K562 (cell line): ENCODE measurements around the gene SALL3. TPM values are rescaled to one million over a fixed set of nuclear protein-coding genes. Genes with fewer than 3 reads are reported as not detected.

ENCODE experiments used
- ATAC-seq: fragments of 200-7000 bp; cut with Tn5 transposase; 3 replicates; pipeline ENCODE4 v1.9.1; 2020; ENCODE audit warnings: moderate library complexity
- BruUV-seq: library from RNA; stranded (reverse); fragments of 400-500 nt; replicated peaks from 2 replicates; lab custom pipeline; 2021; lab: Mats Ljungman, UMichigan
- CTCF ChIA-PET: fragments of 300-600 bp; formaldehyde crosslinking; extraction: SDS; loops from one replicate; lab custom pipeline; 2021; ENCODE audit warnings: low intra/inter-chr PET ratio; lab: Yijun Ruan, JAX
- POLR2A ChIA-PET: fragments of 300-600, 350-650 bp; sonication (Branson Sonifier 250); formaldehyde crosslinking; extraction: SDS; loops from one replicate; lab custom pipeline; 2021; ENCODE audit warnings: antibody characterized with exemption, inconsistent platforms; lab: Yijun Ruan, JAX
- DNase-seq, 4 experiments: peaks; one replicate each; pipeline versions ENCODE4 v3.0.0 to v3.0.0-alpha.2; 2011 to 2018; ENCODE audit warnings: low spot score in 3 of 4, mixed read lengths in 3 of 4; ENCODE audit errors: extremely low read depth in 1 of 4
- FAIRE-seq: peaks from 2 replicates; lab custom pipeline; 2011; peaks lifted over from hg19 to GRCh38; lab: Jason Lieb, UNC
- H2AFZ ChIP-seq: 2 replicates; pipeline ENCODE4 v1.6.0; 2011; ENCODE audit warnings: low read depth, low read length, control low read depth, inconsistent platforms
- H3K27ac ChIP-seq: fragments of 200-600 bp; 3 replicates; pipeline ENCODE4 v1.8.0; 2011; ENCODE audit warnings: low read depth, mild to moderate bottlenecking, control low read depth, inconsistent platforms, low read length, moderate library complexity, mixed read lengths; ENCODE audit errors: extremely low read depth
- H3K27me3 ChIP-seq, 2 experiments: fragments of 300-600 bp in 1 of 2; 2 replicates in 1 of 2; 3 replicates in 1 of 2; pipeline versions ENCODE4 v1.6.0 to v1.8.0; 2011; ENCODE audit warnings: inconsistent platforms in 2 of 2, low read length in 2 of 2, mild to moderate bottlenecking in 1 of 2, mixed read lengths in 1 of 2, moderate library complexity in 1 of 2; ENCODE audit not compliant: control insufficient read depth in 2 of 2, insufficient read depth in 2 of 2
- H3K36me3 ChIP-seq: fragments of 300-600 bp; 3 replicates; pipeline ENCODE4 v1.8.0; 2011; ENCODE audit warnings: mild to moderate bottlenecking, low read length, inconsistent platforms; ENCODE audit not compliant: control insufficient read depth, insufficient read depth
- H3K4me1 ChIP-seq, 2 experiments: fragments of 200-600 bp in 1 of 2; replicated peaks in 1 of 2; 2 replicates in 1 of 2; 3 replicates in 1 of 2; pipeline versions ENCODE4 v1.5.1 to v1.8.0; 2011; ENCODE audit warnings: inconsistent platforms in 2 of 2, low read length in 2 of 2, mild to moderate bottlenecking in 1 of 2, mixed read lengths in 1 of 2, moderate library complexity in 1 of 2; ENCODE audit not compliant: control insufficient read depth in 2 of 2, insufficient read depth in 2 of 2
- H3K4me2 ChIP-seq: 2 replicates; pipeline ENCODE4 v1.6.1; 2011; ENCODE audit warnings: low read length, control low read depth, inconsistent platforms, mixed read lengths; ENCODE audit not compliant: insufficient read depth
- H3K4me3 ChIP-seq: fragments of 200-600 bp; sonication (generic), shearing (Covaris generic); 2 replicates; pipeline ENCODE4 v1.5.1; 2016; ENCODE audit warnings: control low read depth, inconsistent platforms
- H3K79me2 ChIP-seq: fragments of 200-600 bp; 3 replicates; pipeline ENCODE4 v1.8.0; 2011; ENCODE audit warnings: low read length, inconsistent platforms; ENCODE audit not compliant: control insufficient read depth, insufficient read depth
- H3K9ac ChIP-seq, 2 experiments: 2 replicates each; pipeline versions ENCODE4 v1.6.0 to v1.6.1; 2011; ENCODE audit warnings: low read depth in 2 of 2, low read length in 2 of 2, control low read depth in 1 of 2, inconsistent platforms in 1 of 2, mild to moderate bottlenecking in 1 of 2, mixed read lengths in 1 of 2; ENCODE audit not compliant: insufficient read depth in 1 of 2
- H3K9me1 ChIP-seq: one replicate; pipeline ENCODE4 v1.6.0; 2011; ENCODE audit warnings: inconsistent platforms, mild to moderate bottlenecking, low read length, moderate library complexity; ENCODE audit not compliant: control insufficient read depth, insufficient read depth
- H3K9me3 ChIP-seq: replicated peaks from 2 replicates; pipeline ENCODE4 v1.5.1; 2011; ENCODE audit warnings: low read depth, low read length, inconsistent platforms; ENCODE audit not compliant: control insufficient read depth, insufficient read depth
- H4K20me1 ChIP-seq: replicated peaks from 2 replicates; pipeline ENCODE4 v1.6.1; 2011; ENCODE audit warnings: low read length, inconsistent platforms, mixed read lengths; ENCODE audit not compliant: control insufficient read depth, insufficient read depth
- ELF4 ChIP-seq: fragments of 450-650 bp; formaldehyde crosslinking; IDR thresholded peaks from 2 replicates; pipeline ENCODE4 v1.4.0; 2022; ENCODE audit warnings: missing genetic modification characterization
- KDM1A ChIP-seq, 2 experiments: fragments of 450-650 bp; IDR thresholded peaks; 2 replicates each; pipeline ENCODE4 v1.6.1; 2016; ENCODE audit warnings: mild to moderate bottlenecking in 2 of 2
- MIER1 ChIP-seq: fragments of 450-650 bp; IDR thresholded peaks from 2 replicates; pipeline ENCODE4 v1.6.1; 2016; ENCODE audit warnings: antibody characterized with exemption, mild to moderate bottlenecking, low read depth
- MYC ChIP-seq, 2 experiments: fragments of 250-450 bp in 1 of 2; sonication (Bioruptor Pico) in 1 of 2; IDR thresholded peaks; 2 replicates each; pipeline versions ENCODE4 v1.5.1 to v1.6.1; 2012 to 2021; ENCODE audit warnings: low read depth in 2 of 2, borderline replicate concordance in 1 of 2, improper control_type of control experiment in 1 of 2, low read length in 1 of 2, mild to moderate bottlenecking in 1 of 2, moderate library complexity in 1 of 2
- NR2C2 ChIP-seq, 2 experiments: fragments of 200-800 bp in 1 of 2; sonication (Bioruptor generic) in 1 of 2; sonication (generic) in 1 of 2; formaldehyde crosslinking in 1 of 2; IDR thresholded peaks; 2 replicates each; pipeline versions ENCODE4 v1.6.1 to v1.8.0; 2016 to 2022; ENCODE audit warnings: mild to moderate bottlenecking in 1 of 2, missing compliant biosample characterization in 1 of 2, missing genetic modification characterization in 1 of 2, missing genetic modification reagents in 1 of 2
- POLR3A ChIP-seq: IDR thresholded peaks from 2 replicates; pipeline ENCODE4 v1.6.1; 2011; ENCODE audit warnings: borderline replicate concordance, mild to moderate bottlenecking, moderate library complexity; ENCODE audit not compliant: insufficient read length, insufficient read depth; ENCODE audit errors: extremely low read depth
- PTBP1 ChIP-seq: fragments of 200-400 bp; formaldehyde crosslinking; IDR thresholded peaks from 2 replicates; pipeline ENCODE4 v1.6.1; 2017; ENCODE audit warnings: low read depth, low read length
- RAD51 ChIP-seq: fragments of 450-650 bp; IDR thresholded peaks from 2 replicates; pipeline ENCODE4 v1.7.1; 2016; ENCODE audit warnings: low read depth, mild to moderate bottlenecking, borderline replicate concordance
- SRSF1 ChIP-seq: fragments of 200-400 bp; formaldehyde crosslinking; IDR thresholded peaks from 2 replicates; pipeline ENCODE4 v1.6.1; 2017; ENCODE audit warnings: mild to moderate bottlenecking, low read depth, low read length, moderate library complexity
- SRSF9 ChIP-seq: fragments of 200-400 bp; formaldehyde crosslinking; IDR thresholded peaks from 2 replicates; pipeline ENCODE4 v1.6.1; 2017; ENCODE audit warnings: low read depth, low read length, borderline replicate concordance
- TBL1XR1 ChIP-seq, 2 experiments: IDR thresholded peaks; 2 replicates each; pipeline ENCODE4 v1.6.1; 2012; ENCODE audit warnings: improper control_type of control experiment in 2 of 2, low read length in 2 of 2, mild to moderate bottlenecking in 1 of 2
- YY1 ChIP-seq, 3 experiments: IDR thresholded peaks; 2 replicates each; pipeline ENCODE4 v1.6.1; 2011; ENCODE audit warnings: low read length in 2 of 3, mild to moderate bottlenecking in 2 of 3, moderate library complexity in 2 of 3, borderline replicate concordance in 1 of 3, control low read depth in 1 of 3, low read depth in 1 of 3; ENCODE audit not compliant: insufficient read depth in 3 of 3, insufficient replicate concordance in 2 of 3, control insufficient read depth in 1 of 3, insufficient read length in 1 of 3; ENCODE audit errors: extremely low read depth in 1 of 3
- ZNF696 ChIP-seq: fragments of 250-450 bp; sonication (Bioruptor Pico); conservative IDR thresholded peaks from 2 replicates; pipeline ENCODE4 v1.4.0; 2020; ENCODE audit warnings: mild to moderate bottlenecking, moderate library complexity
- ZZZ3 ChIP-seq: fragments of 450-650 bp; IDR thresholded peaks from 2 replicates; pipeline ENCODE4 v1.6.1; 2016; ENCODE audit warnings: antibody characterized with exemption, mild to moderate bottlenecking, moderate library complexity
- WGBS: fragments of 100-300 bp; shearing (Covaris generic); methylation state at CpG from one replicate; pipeline ENCODE4 v1.1.6; 2016; ENCODE audit warnings: low coverage, mixed read lengths; ENCODE audit not compliant: insufficient coverage; ENCODE audit errors: missing lambda C conversion rate; 5-methylcytosine and 5-hydroxymethylcytosine counted together
- in situ Hi-C: fragments of 300-500 bp; cut with MboI; formaldehyde crosslinking; loops from 4 replicates; pipeline ENCODE4 v1.15.0; 2018; ENCODE audit warnings: inconsistent platforms, mixed read lengths
- intact Hi-C: fragments of 100-400 bp; cut with micrococcal nuclease; formaldehyde crosslinking; loops from 2 replicates; pipeline ENCODE4 v1.14.2; 2022
- polyA plus RNA-seq, 8 experiments: library from polyadenylated mRNA; depleted of rRNA in 4 of 8; stranded (reverse) in 5 of 8; unstranded in 3 of 8; fragments of >200 nt; fragmentation: Nextera tagmentation in 2 of 8; fragmentation: Illumina TruSeq in 1 of 8; extraction: Ambion mirVana in 2 of 8; extraction: Trizol in 1 of 8; gene quantifications; 2 replicates each; pipeline versions ENCODE4 v1.2.1 to v1.2.3, GENCODE V29; 2011 to 2014; ENCODE audit warnings: inconsistent platforms in 1 of 8, missing spikeins in 1 of 8
- total RNA-seq, 7 experiments: library from RNA; depleted of rRNA in 6 of 7; stranded (reverse); fragments of >200 nt in 6 of 7; fragmentation: Illumina TruSeq in 2 of 7; extraction: Trizol in 2 of 7; gene quantifications; 2 replicates each; pipeline versions ENCODE4 v1.2.1 to v1.2.3, GENCODE V29; 2011 to 2021; ENCODE audit warnings: low replicate concordance in 1 of 7
- TF ChIP-seq, protein P1 (sequence below): fragments of 250-450 bp; sonication (Bioruptor Pico); IDR thresholded peaks from 2 replicates; pipeline ENCODE4 v1.8.0; 2021; ENCODE audit warnings: moderate library complexity, mild to moderate bottlenecking, inconsistent platforms

The SALL3 gene
- total and polyA plus RNA-seq, 9 of the 15 experiments (the other 6 are each of a cell fraction or from before 2014, with no cell fraction given), result not detected

DNA sequence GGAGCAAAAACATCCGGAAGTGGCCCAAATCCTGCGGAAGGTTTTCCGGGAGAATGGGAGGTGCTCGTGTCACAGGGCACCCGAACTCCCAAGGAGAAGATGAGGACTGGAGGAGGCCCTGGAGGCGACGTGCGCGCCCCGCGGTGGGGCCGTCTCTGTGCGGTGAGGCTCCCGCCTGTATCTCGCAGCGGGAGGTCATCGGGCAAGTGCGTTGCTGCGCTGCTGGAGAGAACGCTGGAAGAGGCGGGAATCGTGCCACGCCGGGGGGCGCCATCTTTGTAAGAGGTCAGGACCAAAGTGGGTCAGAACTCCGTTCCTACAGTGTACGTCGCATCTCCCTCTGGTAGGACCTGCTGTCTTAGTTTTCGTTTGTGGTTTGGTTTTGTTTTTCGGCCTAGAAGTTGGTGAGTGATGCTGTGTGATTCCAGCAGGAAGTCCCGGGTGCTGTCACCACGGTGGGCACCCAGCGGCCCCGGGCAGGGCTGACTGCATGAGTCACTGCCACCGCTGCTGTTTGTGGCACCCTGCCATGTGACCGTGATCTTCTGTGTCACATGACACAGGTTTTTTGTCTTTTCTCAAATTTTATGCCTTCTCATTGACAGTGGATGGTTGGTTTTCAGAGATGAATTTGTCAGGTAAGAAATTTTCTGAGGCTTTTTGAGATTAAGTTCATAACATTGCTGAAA lies 68.1 kb downstream of the SALL3 start (continued):
- TF ChIP-seq SRSF1 (no peak), RAD51 (peak; percentile 42; the same call in 1 of the 2 replicates), KDM1A (IDR thresholded peaks at IDR 0.05) (no peak), POLR3A (no peak), YY1 (IDR thresholded peaks at IDR 0.05; ENCODE audit: borderline replicate concordance in 1 of 3, control insufficient read depth in 1 of 3, extremely low read depth in 1 of 3, insufficient read depth in 3 of 3, insufficient read length in 1 of 3, insufficient replicate concordance in 2 of 3, low read depth in 1 of 3, low read length in 2 of 3) (peak in 1 of 3 experiments; percentile 22), ZZZ3 (no peak), ZNF696 (CRISPR knock-in tag) (no peak)

DNA sequence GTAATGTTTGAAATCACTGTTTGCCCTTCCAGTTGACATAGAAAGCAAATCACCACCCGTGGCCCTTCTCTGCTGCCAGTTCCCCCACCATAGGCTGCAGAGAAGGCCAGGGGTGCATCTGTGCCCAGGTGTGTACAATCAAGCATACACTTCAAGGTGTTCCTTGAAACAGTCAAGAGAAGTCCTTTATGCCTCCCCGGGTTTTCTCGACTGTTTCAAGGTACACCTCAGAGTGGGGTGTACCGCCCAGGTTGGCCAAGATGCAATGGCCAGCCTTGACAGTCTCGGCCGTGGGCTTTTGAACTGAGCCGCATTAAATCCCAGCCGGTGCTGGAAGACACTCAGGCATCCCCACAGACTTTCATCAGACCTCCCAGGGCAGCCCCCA lies 68.6 kb downstream of the SALL3 start:
- Histone ChIP-seq H3K9me1 (no peaks in the 10 kb centered on the region), H3K79me2 (no peaks in the 10 kb centered on the region), H3K27ac (no peak overlapping the region), H3K9me3 (no peaks in the 10 kb centered on the region), H3K4me2 (no peak overlapping the region), H3K27me3 (peaks cover 21 to 62% of the 10 kb centered on the region in 2 experiments), H3K9ac (no peak overlapping the region), H2AFZ (no peak overlapping the region), H4K20me1 (no peaks in the 10 kb centered on the region), H3K36me3 (no peaks in the 10 kb centered on the region), H3K4me3 (no peak overlapping the region), H3K4me1 (peaks cover 0 to 17% of the 10 kb centered on the region in 2 experiments; a peak in 2 of 5 replicates)
- intact Hi-C loops (no loop called here), in situ Hi-C loops (no loop called here)
- 2% methylated on average over 8 of the region's 8 CpGs for WGBS
- ATAC-seq (no peak), FAIRE-seq (no peak), DNase-seq (no peak)
- ChIA-PET POLR2A (no interaction called here), CTCF (no interaction called here)
- BruUV-seq, result no TSS peak
- TF ChIP-seq ELF4 (CRISPR knock-in tag), result no peak
- no peak for TF ChIP-seq NR2C2 (CRISPR knock-in tag; IDR thresholded peaks at IDR 0.05)
- no peak for TF ChIP-seq NR2C2 (tag; IDR thresholded peaks at IDR 0.05)
- TF ChIP-seq TBL1XR1 (IDR thresholded peaks at IDR 0.05; ENCODE audit: low read length in 2 of 2), result no peak
- TF ChIP-seq, protein P1, sequence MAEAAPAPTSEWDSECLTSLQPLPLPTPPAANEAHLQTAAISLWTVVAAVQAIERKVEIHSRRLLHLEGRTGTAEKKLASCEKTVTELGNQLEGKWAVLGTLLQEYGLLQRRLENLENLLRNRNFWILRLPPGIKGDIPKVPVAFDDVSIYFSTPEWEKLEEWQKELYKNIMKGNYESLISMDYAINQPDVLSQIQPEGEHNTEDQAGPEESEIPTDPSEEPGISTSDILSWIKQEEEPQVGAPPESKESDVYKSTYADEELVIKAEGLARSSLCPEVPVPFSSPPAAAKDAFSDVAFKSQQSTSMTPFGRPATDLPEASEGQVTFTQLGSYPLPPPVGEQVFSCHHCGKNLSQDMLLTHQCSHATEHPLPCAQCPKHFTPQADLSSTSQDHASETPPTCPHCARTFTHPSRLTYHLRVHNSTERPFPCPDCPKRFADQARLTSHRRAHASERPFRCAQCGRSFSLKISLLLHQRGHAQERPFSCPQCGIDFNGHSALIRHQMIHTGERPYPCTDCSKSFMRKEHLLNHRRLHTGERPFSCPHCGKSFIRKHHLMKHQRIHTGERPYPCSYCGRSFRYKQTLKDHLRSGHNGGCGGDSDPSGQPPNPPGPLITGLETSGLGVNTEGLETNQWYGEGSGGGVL (CRISPR knock-in tag), result no peak
- no peak for TF ChIP-seq SRSF9
- TF ChIP-seq MIER1, result peak; percentile 82
- no peak for TF ChIP-seq MYC (IDR thresholded peaks at IDR 0.05; ENCODE audit: low read depth, low read length)
- no peak for TF ChIP-seq MYC (CRISPR knock-in tag; IDR thresholded peaks at IDR 0.05; ENCODE audit: borderline replicate concordance, low read depth)
- TF ChIP-seq PTBP1, result 0 out of 2 replicates have a peak, but pooled peaks have one; percentile 29
